ENCODE data around the gene MAPK6.

DNA sequence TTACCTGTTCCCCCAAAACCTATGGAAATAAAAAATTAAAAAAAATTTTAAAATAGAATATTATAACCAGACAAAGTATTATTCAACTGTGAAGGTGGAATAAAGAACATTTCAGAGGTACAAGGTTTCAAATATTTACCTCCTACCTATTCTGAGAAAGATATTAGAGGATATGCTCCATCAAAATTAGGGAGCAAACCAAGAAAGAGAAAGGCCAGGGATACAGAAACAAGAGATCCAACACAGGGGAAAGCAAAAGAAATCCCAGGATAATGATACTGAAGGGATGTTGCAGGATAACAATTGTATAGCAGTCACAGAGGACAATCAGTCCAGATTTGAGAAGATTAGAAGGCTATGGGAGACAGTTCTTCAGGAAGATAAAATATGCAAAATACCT is 71.2 kb downstream of the MAPK6 start:
- TF ChIP-seq, protein P1, sequence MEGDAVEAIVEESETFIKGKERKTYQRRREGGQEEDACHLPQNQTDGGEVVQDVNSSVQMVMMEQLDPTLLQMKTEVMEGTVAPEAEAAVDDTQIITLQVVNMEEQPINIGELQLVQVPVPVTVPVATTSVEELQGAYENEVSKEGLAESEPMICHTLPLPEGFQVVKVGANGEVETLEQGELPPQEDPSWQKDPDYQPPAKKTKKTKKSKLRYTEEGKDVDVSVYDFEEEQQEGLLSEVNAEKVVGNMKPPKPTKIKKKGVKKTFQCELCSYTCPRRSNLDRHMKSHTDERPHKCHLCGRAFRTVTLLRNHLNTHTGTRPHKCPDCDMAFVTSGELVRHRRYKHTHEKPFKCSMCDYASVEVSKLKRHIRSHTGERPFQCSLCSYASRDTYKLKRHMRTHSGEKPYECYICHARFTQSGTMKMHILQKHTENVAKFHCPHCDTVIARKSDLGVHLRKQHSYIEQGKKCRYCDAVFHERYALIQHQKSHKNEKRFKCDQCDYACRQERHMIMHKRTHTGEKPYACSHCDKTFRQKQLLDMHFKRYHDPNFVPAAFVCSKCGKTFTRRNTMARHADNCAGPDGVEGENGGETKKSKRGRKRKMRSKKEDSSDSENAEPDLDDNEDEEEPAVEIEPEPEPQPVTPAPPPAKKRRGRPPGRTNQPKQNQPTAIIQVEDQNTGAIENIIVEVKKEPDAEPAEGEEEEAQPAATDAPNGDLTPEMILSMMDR (IDR thresholded peaks at IDR 0.05; ENCODE audit: low read depth, low read length) = no peak
- no peak for TF ChIP-seq EZH2phosphoT487 (IDR thresholded peaks at IDR 0.05; ENCODE audit: low read depth)

Data from OCI-LY3 (cell line).